ENCODE data around the gene TC2N. TPM values are rescaled to one million over a fixed set of nuclear protein-coding genes. Genes with fewer than 3 reads are reported as not detected.

TC2N gene
- polyA plus RNA-seq, 3 donors: 0.24 to 0.55 TPM; not detected in 1

DNA sequence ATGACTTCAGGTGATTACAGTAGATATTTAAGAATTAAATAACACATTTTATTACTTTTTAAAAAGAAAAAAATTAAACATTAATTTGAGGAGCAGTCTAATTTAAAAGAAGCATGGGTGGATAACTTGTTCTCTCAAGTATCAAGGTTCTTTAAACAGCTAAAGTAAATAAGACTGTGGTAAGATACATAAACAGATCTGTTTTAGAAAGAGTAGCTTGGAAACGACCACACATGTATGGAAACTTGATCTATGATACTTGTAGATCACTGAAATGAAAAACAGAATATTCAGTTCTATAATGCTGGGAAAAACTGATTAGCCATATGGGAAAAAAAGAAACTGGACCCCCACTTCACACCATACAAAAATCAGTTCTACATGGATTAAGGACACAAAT, 36.0 kb downstream of the TC2N start:
- Mint-ChIP-seq H3K4me1 (no peaks in the 10 kb centered on the region), H3K27ac (no peak overlapping the region), H3K4me3 (no peak overlapping the region), H3K27me3 (ENCODE audit: low read depth in 3 of 3) (peaks cover 28 to 36% (median 32%) of the 10 kb centered on the region in 3 donors), H3K36me3 (no peaks in the 10 kb centered on the region), H3K9me3 (peaks cover 0 to 3% (median 0%) of the 10 kb centered on the region in 7 donors)
- no peaks in the 10 kb centered on the region for H3K36me3 ChIP-seq (replicated peaks in 1 of 2; ENCODE audit: control insufficient read depth in 1 of 2, insufficient read depth in 2 of 2, low read length in 2 of 2)
- H4K20me1 ChIP-seq (ENCODE audit: insufficient read depth, low read length): no peaks in the 10 kb centered on the region
- no peaks in the 10 kb centered on the region for H3K79me2 ChIP-seq (ENCODE audit: insufficient read depth, low read length)
- DNase-seq: no peak
- H3K4me2 ChIP-seq (replicated peaks; ENCODE audit: extremely low read depth, low read length, poor library complexity, severe bottlenecking): no peak overlapping the region
- no peak overlapping the region for H3K27ac ChIP-seq (ENCODE audit: low read depth in 1 of 2, low read length in 2 of 2)
- peaks cover 2 to 6% of the 10 kb centered on the region in 2 donors for H3K4me1 ChIP-seq (ENCODE audit: control insufficient read depth in 1 of 2, insufficient read depth in 2 of 2, low read length in 2 of 2)
- no peak overlapping the region for H3K4me3 ChIP-seq (replicated peaks in 1 of 3; ENCODE audit: low read depth in 2 of 3, low read length in 3 of 3)
- H3K27me3 ChIP-seq (ENCODE audit: control insufficient read depth in 2 of 2, insufficient read depth in 2 of 2, low read length in 2 of 2): peaks cover 27 to 39% of the 10 kb centered on the region in 2 donors
- H3K9ac ChIP-seq (ENCODE audit: insufficient read depth, low read length, poor library complexity, severe bottlenecking): no peak overlapping the region
- TF ChIP-seq, protein P1, sequence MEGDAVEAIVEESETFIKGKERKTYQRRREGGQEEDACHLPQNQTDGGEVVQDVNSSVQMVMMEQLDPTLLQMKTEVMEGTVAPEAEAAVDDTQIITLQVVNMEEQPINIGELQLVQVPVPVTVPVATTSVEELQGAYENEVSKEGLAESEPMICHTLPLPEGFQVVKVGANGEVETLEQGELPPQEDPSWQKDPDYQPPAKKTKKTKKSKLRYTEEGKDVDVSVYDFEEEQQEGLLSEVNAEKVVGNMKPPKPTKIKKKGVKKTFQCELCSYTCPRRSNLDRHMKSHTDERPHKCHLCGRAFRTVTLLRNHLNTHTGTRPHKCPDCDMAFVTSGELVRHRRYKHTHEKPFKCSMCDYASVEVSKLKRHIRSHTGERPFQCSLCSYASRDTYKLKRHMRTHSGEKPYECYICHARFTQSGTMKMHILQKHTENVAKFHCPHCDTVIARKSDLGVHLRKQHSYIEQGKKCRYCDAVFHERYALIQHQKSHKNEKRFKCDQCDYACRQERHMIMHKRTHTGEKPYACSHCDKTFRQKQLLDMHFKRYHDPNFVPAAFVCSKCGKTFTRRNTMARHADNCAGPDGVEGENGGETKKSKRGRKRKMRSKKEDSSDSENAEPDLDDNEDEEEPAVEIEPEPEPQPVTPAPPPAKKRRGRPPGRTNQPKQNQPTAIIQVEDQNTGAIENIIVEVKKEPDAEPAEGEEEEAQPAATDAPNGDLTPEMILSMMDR (IDR thresholded peaks at IDR 0.05): no peak
- intact Hi-C loops (cut with micrococcal nuclease): no loop called here
- H3K9me3 ChIP-seq (replicated peaks in 1 of 2; ENCODE audit: control insufficient read depth in 1 of 2, insufficient read depth in 1 of 2, low read length in 2 of 2): no peaks in the 10 kb centered on the region
- WGBS (ENCODE audit: insufficient coverage): no CpG with 5 or more reads among the region's 1 CpG
- H2AFZ ChIP-seq (ENCODE audit: insufficient read depth, low read depth, low read length, poor library complexity, severe bottlenecking): no peak overlapping the region

DNA sequence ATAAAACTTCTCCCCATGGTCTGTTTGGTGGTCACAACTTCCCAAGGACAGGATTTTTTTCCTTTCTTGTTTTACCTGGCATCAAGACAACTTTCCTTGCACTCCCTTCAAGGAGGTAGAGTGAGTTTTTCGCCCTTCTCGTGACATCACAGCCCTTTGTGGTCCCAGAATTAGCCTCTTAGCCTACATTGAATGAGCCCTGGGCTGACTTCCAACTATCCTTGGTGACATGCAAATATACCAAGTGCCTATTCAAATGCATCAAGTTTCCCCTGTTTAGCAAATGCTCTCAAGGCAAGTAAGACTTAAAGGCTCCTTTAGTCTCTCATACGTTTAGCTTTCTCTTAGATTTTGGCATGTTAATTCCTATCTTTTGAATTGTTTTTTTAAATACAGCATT, 36.6 kb downstream of the TC2N start:
- Histone ChIP-seq H3K9ac (ENCODE audit: insufficient read depth, low read length, poor library complexity, severe bottlenecking) (no peak overlapping the region), H3K36me3 (replicated peaks in 1 of 2; ENCODE audit: control insufficient read depth in 1 of 2, insufficient read depth in 2 of 2, low read length in 2 of 2) (no peaks in the 10 kb centered on the region), H3K4me1 (ENCODE audit: control insufficient read depth in 1 of 2, insufficient read depth in 2 of 2, low read length in 2 of 2) (no peaks in the 10 kb centered on the region), H3K27ac (ENCODE audit: low read depth in 1 of 2, low read length in 2 of 2) (no peak overlapping the region), H3K27me3 (ENCODE audit: control insufficient read depth in 2 of 2, insufficient read depth in 2 of 2, low read length in 2 of 2) (peaks cover 24 to 34% of the 10 kb centered on the region in 2 donors), H3K9me3 (replicated peaks in 1 of 2; ENCODE audit: control insufficient read depth in 1 of 2, insufficient read depth in 1 of 2, low read length in 2 of 2) (no peaks in the 10 kb centered on the region), H3K4me2 (replicated peaks; ENCODE audit: extremely low read depth, low read length, poor library complexity, severe bottlenecking) (no peak overlapping the region), H3K79me2 (ENCODE audit: insufficient read depth, low read length) (no peaks in the 10 kb centered on the region), H2AFZ (ENCODE audit: insufficient read depth, low read depth, low read length, poor library complexity, severe bottlenecking) (no peak overlapping the region), H3K4me3 (replicated peaks in 1 of 3; ENCODE audit: low read depth in 2 of 3, low read length in 3 of 3) (no peak overlapping the region), H4K20me1 (ENCODE audit: insufficient read depth, low read length) (no peaks in the 10 kb centered on the region)
- H3K4me3 Mint-ChIP-seq: no peak overlapping the region
- intact Hi-C loops (cut with micrococcal nuclease): no loop called here
- H3K36me3 Mint-ChIP-seq: no peaks in the 10 kb centered on the region
- peaks cover 0 to 2% (median 0%) of the 10 kb centered on the region in 7 donors for H3K9me3 Mint-ChIP-seq
- WGBS (ENCODE audit: insufficient coverage): no CpG with 5 or more reads among the region's 3 CpGs
- no peak overlapping the region for H3K27ac Mint-ChIP-seq
- DNase-seq: no peak
- no peaks in the 10 kb centered on the region for H3K4me1 Mint-ChIP-seq
- H3K27me3 Mint-ChIP-seq (ENCODE audit: low read depth in 3 of 3): peaks cover 22 to 31% (median 28%) of the 10 kb centered on the region in 3 donors
- TF ChIP-seq, protein P1 (IDR thresholded peaks at IDR 0.05): no peak
